ENCODE results near the gene SPOCK3.
"Not testable (repeated sequence)": the region's sequence is repeated elsewhere in the genome, so short reads cannot be mapped to it uniquely, and the experiment has no call there.

SPOCK3 gene

GRCh38 chr4:167031534-167032156 is 202.6 kb downstream of the SPOCK3 start:
- no peak for DNase-seq

GRCh38 chr4:167028976-167029375 is 205.3 kb downstream of the SPOCK3 start:
- no peak for DNase-seq

- no peak for DNase-seq
These were observed 208.6 kb downstream of the SPOCK3 start for GRCh38 chr4:167025670-167026069.

- no peak for DNase-seq
These were observed 210.8 kb downstream of the SPOCK3 start for GRCh38 chr4:167023364-167023925.

- peak; percentile 39 for DNase-seq
These were observed 212.6 kb downstream of the SPOCK3 start for GRCh38 chr4:167021545-167022155.

GRCh38 chr4:167020410-167020809 is 213.9 kb downstream of the SPOCK3 start:
- DNase-seq: no peak

GRCh38 chr4:167014944-167015343 is 219.3 kb downstream of the SPOCK3 start:
- DNase-seq: no peak

GRCh38 chr4:167003326-167003725 is 231.0 kb downstream of the SPOCK3 start:
- DNase-seq: no peak

- no peak for DNase-seq
These were observed 234.0 kb downstream of the SPOCK3 start for GRCh38 chr4:167000141-167000852.

GRCh38 chr4:166996216-166996615 is 238.1 kb downstream of the SPOCK3 start:
- DNase-seq: no peak

- DNase-seq: no peak
These were observed 239.6 kb downstream of the SPOCK3 start for GRCh38 chr4:166994686-166995085.

GRCh38 chr4:166991006-166991561 is 243.2 kb downstream of the SPOCK3 start:
- DNase-seq: no peak

GRCh38 chr4:166989886-166990285 is 244.4 kb downstream of the SPOCK3 start:
- DNase-seq: no peak

GRCh38 chr4:166987026-166987425 is 247.3 kb downstream of the SPOCK3 start:
- no peak for DNase-seq

- DNase-seq: no peak
These were observed 252.4 kb downstream of the SPOCK3 start for GRCh38 chr4:166981847-166982246.

GRCh38 chr4:166980419-166980818 is 253.9 kb downstream of the SPOCK3 start:
- no peak for DNase-seq

GRCh38 chr4:166977596-166977995 is 256.7 kb downstream of the SPOCK3 start:
- DNase-seq: no peak

- DNase-seq: peak; percentile 0
These were observed 262.2 kb downstream of the SPOCK3 start for GRCh38 chr4:166972071-166972470.

GRCh38 chr4:166968219-166968618 is 266.1 kb downstream of the SPOCK3 start:
- DNase-seq: not testable (repeated sequence)

- DNase-seq: no peak
These were observed 268.7 kb downstream of the SPOCK3 start for GRCh38 chr4:166965562-166965961.

GRCh38 chr4:166957451-166957850 is 276.8 kb downstream of the SPOCK3 start:
- no peak for DNase-seq

GRCh38 chr4:166956484-166956883 is 277.8 kb downstream of the SPOCK3 start:
- no peak for DNase-seq

GRCh38 chr4:166941629-166942028 is 292.7 kb downstream of the SPOCK3 start:
- peak; percentile 56 for DNase-seq

- DNase-seq: no peak
These were observed 303.8 kb downstream of the SPOCK3 start for GRCh38 chr4:166930464-166930863.
